Fibroblast of lung (primary cell): ENCODE measurements around the gene TSPAN9. TPM values are rescaled to one million over a fixed set of nuclear protein-coding genes. Genes with fewer than 3 reads are reported as not detected.

ENCODE experiments used
- DNase-seq, 2 donors: peaks; one replicate each; pipeline versions ENCODE4 v3.0.0 to v3.0.0-alpha.2; 2010; ENCODE audit warnings: low read depth in 2 of 2
- H2AFZ ChIP-seq: 2 replicates; pipeline ENCODE4 v1.5.1; 2012; ENCODE audit warnings: low read length, control low read depth, inconsistent platforms
- H3K27ac ChIP-seq: 2 replicates; pipeline ENCODE4 v1.5.1; 2011; ENCODE audit warnings: low read length, control low read depth; ENCODE audit not compliant: insufficient read depth
- H3K27me3 ChIP-seq: 2 replicates; pipeline ENCODE4 v1.5.1; 2011; ENCODE audit warnings: mild to moderate bottlenecking, low read length; ENCODE audit not compliant: control insufficient read depth, insufficient read depth
- H3K36me3 ChIP-seq: 2 replicates; pipeline ENCODE4 v1.5.1; 2011; ENCODE audit warnings: low read length; ENCODE audit not compliant: control insufficient read depth, insufficient read depth
- H3K4me1 ChIP-seq: 2 replicates; pipeline ENCODE4 v1.5.1; 2011; ENCODE audit warnings: low read length; ENCODE audit not compliant: control insufficient read depth, insufficient read depth; ENCODE audit errors: extremely low read depth
- H3K4me2 ChIP-seq: 2 replicates; pipeline ENCODE4 v1.5.1; 2011; ENCODE audit warnings: low read length, control low read depth; ENCODE audit not compliant: insufficient read depth; ENCODE audit errors: extremely low read depth
- H3K4me3 ChIP-seq, 4 experiments: fragments of 200-600 bp in 1 of 4; sonication (generic) in 1 of 4; replicated peaks in 1 of 4; 2 replicates each; pipeline ENCODE4 v1.5.1; 2011 to 2016; ENCODE audit warnings: low read length in 4 of 4, low read depth in 3 of 4, mild to moderate bottlenecking in 3 of 4, control low read depth in 2 of 4, inconsistent platforms in 1 of 4, mixed read lengths in 1 of 4; ENCODE audit not compliant: insufficient read depth in 1 of 4; ENCODE audit errors: control extremely low read depth in 1 of 4
- H3K79me2 ChIP-seq: 2 replicates; pipeline ENCODE4 v1.5.1; 2012; ENCODE audit warnings: mild to moderate bottlenecking, low read length, inconsistent platforms; ENCODE audit not compliant: control insufficient read depth, insufficient read depth
- H3K9ac ChIP-seq: 2 replicates; pipeline ENCODE4 v1.5.1; 2011; ENCODE audit warnings: mild to moderate bottlenecking, low read length, control low read depth; ENCODE audit not compliant: insufficient read depth
- H3K9me3 ChIP-seq: 2 replicates; pipeline ENCODE4 v1.5.1; 2012; ENCODE audit warnings: low read depth, low read length; ENCODE audit not compliant: control insufficient read depth, insufficient read depth
- H4K20me1 ChIP-seq: 2 replicates; pipeline ENCODE4 v1.5.1; 2011; ENCODE audit warnings: low read length; ENCODE audit not compliant: control insufficient read depth, insufficient read depth; ENCODE audit errors: extremely low read depth
- CTCF ChIP-seq, 2 donors: IDR thresholded peaks in 1 of 2; conservative IDR thresholded peaks in 1 of 2; 1 replicate in 1 of 2; 2 replicates in 1 of 2; pipeline ENCODE4 v1.5.1; 2011 to 2012; ENCODE audit warnings: low read length in 2 of 2, control low read depth in 1 of 2, inconsistent platforms in 1 of 2, low read depth in 1 of 2, mild to moderate bottlenecking in 1 of 2
- EZH2 ChIP-seq: IDR thresholded peaks from 2 replicates; pipeline ENCODE4 v1.5.1; 2012; ENCODE audit warnings: low read length, control low read depth, mild to moderate bottlenecking; ENCODE audit errors: missing control alignments
- polyA plus RNA-seq, 2 donors: library from polyadenylated mRNA; depleted of rRNA in 1 of 2; stranded (reverse) in 1 of 2; unstranded in 1 of 2; fragments of >200 nt; gene quantifications; 2 replicates each; pipeline ENCODE4 v1.2.1, GENCODE V29; 2011 to 2012; ENCODE audit warnings: missing spikeins in 1 of 2
- total RNA-seq: library from RNA; depleted of rRNA; stranded (reverse); fragments of >200 nt; gene quantifications from 2 replicates; pipeline ENCODE4 v1.2.1, GENCODE V29; 2014

TSPAN9 gene
- total and polyA plus RNA-seq, 2 donors (not counting 1 experiment from before 2014, with no cell fraction given): 31.1 to 35.2 TPM

GRCh38 chr12:3177778-3178425 is 100.7 kb downstream of the TSPAN9 start:
- TF ChIP-seq CTCF (conservative IDR thresholded peaks at IDR 0.05 in 1 of 2, IDR thresholded peaks at IDR 0.05 in 1 of 2; ENCODE audit: low read depth in 1 of 2, low read length in 2 of 2): no peak
- Histone ChIP-seq H2AFZ (no peak overlapping the region), H3K36me3 (no peaks in the 10 kb centered on the region), H3K9me3 (no peaks in the 10 kb centered on the region), H3K4me3 (no peak overlapping the region), H3K79me2 (no peaks in the 10 kb centered on the region), H3K4me1 (no peaks in the 10 kb centered on the region), H3K4me2 (no peak overlapping the region), H3K9ac (no peak overlapping the region), H3K27ac (no peak overlapping the region), H3K27me3 (no peaks in the 10 kb centered on the region), H4K20me1 (no peaks in the 10 kb centered on the region)
- DNase-seq: no peak

- no peak overlapping the region for H3K4me3 ChIP-seq
- H3K36me3 ChIP-seq: no peaks in the 10 kb centered on the region
- H2AFZ ChIP-seq: no peak overlapping the region
- no peak overlapping the region for H3K27ac ChIP-seq
- no peak for TF ChIP-seq EZH2
- no peak for TF ChIP-seq CTCF (conservative IDR thresholded peaks at IDR 0.05 in 1 of 2, IDR thresholded peaks at IDR 0.05 in 1 of 2; ENCODE audit: low read depth in 1 of 2, low read length in 2 of 2)
- DNase-seq: no peak
- no peak overlapping the region for H3K4me2 ChIP-seq
- H3K79me2 ChIP-seq: no peaks in the 10 kb centered on the region
- H3K27me3 ChIP-seq: no peaks in the 10 kb centered on the region
- no peaks in the 10 kb centered on the region for H4K20me1 ChIP-seq
- H3K9ac ChIP-seq: no peak overlapping the region
- H3K9me3 ChIP-seq: no peaks in the 10 kb centered on the region
- H3K4me1 ChIP-seq: no peaks in the 10 kb centered on the region
Measured at GRCh38 chr12:3178671-3179313, 101.6 kb downstream of the TSPAN9 start.

- Histone ChIP-seq H3K4me3 (no peak overlapping the region), H3K9me3 (no peaks in the 10 kb centered on the region), H4K20me1 (no peaks in the 10 kb centered on the region), H3K4me2 (no peak overlapping the region), H3K4me1 (no peaks in the 10 kb centered on the region), H3K27me3 (no peaks in the 10 kb centered on the region), H3K36me3 (no peaks in the 10 kb centered on the region), H3K27ac (no peak overlapping the region), H3K9ac (no peak overlapping the region), H3K79me2 (no peaks in the 10 kb centered on the region), H2AFZ (no peak overlapping the region)
- no peak for TF ChIP-seq EZH2
- TF ChIP-seq CTCF (conservative IDR thresholded peaks at IDR 0.05 in 1 of 2, IDR thresholded peaks at IDR 0.05 in 1 of 2; ENCODE audit: low read depth in 1 of 2, low read length in 2 of 2): no peak
- no peak for DNase-seq
Measured at GRCh38 chr12:3179731-3180130, 102.6 kb downstream of the TSPAN9 start.
